ENCODE data around the gene MAG. TPM values are rescaled to one million over a fixed set of nuclear protein-coding genes. Genes with fewer than 3 reads are reported as not detected.

MAG gene, protein sequence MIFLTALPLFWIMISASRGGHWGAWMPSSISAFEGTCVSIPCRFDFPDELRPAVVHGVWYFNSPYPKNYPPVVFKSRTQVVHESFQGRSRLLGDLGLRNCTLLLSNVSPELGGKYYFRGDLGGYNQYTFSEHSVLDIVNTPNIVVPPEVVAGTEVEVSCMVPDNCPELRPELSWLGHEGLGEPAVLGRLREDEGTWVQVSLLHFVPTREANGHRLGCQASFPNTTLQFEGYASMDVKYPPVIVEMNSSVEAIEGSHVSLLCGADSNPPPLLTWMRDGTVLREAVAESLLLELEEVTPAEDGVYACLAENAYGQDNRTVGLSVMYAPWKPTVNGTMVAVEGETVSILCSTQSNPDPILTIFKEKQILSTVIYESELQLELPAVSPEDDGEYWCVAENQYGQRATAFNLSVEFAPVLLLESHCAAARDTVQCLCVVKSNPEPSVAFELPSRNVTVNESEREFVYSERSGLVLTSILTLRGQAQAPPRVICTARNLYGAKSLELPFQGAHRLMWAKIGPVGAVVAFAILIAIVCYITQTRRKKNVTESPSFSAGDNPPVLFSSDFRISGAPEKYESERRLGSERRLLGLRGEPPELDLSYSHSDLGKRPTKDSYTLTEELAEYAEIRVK
- not detected for polyA plus RNA-seq (2013, experiment 1 of 2; ENCODE audit: insufficient read length)
- not detected for polyA plus RNA-seq (2013, experiment 2 of 2; ENCODE audit: insufficient read length)

DNA sequence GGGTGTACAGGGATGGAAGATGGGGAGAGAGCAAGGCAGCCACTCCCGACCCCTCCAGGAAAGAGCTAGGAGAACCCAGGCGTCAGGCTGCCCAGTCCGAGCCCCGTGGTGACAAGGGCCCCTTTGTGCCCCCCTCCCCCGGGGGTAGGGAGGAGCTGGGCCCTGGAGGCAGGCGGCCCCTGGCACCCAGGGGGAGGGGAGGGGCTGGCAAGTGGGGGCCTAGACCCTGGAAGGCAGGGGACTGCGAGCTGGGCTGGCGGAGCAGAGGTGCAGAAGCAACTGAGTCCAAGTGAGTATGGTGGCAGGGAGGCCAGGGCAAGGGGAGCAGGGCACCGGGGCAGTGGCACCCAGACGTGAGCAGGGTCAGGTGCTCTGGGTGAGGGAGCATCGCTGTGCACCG is at the start of gene MAG:
TSS of gene MAG (plus strand) at position 246 of the 400 bp plus-strand sequence. CDS start 3,248 bp downstream, outside the sequence.
- no peak for DNase-seq

GRCh38 chr19:35246466-35247092 is 45.4 kb upstream of the MAG start:
- DNase-seq: no peak

- no peak for DNase-seq
Measured at GRCh38 chr19:35247526-35248309, 44.2 kb upstream of the MAG start.

DNA sequence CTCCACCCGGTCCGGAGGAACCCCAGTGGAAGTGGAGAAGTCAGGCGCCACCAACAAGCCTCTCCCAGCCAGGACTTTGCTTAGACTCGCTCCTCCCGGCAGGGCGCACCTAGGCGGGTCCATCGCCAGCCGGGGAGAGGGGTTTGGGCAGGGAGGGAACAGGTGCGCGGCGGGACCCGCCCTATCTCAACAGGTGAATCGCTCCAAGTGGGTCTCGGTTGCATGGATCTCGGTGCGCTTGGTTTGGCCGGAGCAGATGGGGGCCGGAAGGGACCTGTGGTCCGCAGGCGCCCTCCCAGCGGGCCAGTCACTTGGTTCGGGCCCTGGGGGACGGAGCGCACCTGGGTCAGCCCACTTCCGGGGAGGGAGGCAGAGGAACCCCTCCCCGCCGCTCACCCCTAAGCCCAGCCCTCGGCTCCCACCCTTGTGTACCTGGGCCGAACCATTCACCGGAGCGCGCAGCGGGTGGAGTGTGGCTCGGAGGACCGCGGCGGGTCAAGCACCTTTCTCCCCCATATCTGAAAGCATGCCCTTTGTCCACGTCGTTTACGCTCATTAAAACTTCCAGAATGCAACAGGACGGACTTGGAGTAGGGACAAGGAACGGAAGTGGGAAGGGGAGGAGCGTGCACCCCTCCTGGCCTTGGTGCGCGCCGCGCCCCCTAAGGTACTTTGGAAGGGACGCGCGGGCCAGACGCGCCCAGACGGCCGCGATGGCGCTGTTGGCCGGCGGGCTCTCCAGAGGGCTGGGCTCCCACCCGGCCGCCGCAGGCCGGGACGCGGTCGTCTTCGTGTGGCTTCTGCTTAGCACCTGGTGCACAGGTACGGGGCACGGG is 43.4 kb upstream of the MAG start, which contains the start of gene LSR:
TSS of gene LSR (plus strand) at position 693 of the 836 bp plus-strand sequence. CDS start at position 714, 21 bp downstream.
- no peak for DNase-seq

DNA sequence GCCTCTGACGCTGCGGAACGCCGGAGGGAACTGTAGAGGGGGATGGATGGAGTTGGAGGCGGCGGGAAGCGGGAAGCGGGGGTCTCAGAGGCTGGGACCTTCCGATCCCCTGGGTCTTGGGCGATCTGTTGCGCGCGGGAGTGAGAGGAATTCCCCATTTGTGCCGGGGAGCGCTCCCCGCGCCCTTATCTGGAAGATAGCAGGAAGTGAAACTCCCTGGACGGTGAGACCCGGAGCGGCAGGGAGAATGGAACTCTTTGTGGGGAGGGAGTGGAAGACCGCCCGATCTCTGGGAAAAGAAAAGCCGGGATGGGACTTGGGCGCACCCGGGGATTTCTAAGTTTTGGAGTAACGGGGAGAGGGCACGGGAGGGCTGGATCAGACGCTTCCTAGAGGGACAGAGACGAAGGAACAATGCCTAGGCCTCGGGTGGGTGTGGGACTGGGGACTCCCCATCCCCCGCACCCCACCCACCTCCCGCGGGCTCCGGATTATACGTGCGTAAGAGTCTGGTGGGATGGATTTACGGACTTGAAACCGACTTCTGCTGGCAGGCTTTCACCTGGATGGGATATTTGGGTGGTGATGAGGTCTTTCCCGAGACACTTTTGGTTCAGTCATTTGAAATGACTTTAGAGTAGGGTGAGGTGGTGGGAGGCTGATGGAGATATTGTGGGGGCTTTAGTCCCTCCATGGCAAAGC is 42.7 kb upstream of the MAG start:
- DNase-seq: no peak

- DNase-seq: no peak
Measured at GRCh38 chr19:35249848-35250711, 41.9 kb upstream of the MAG start.

- no peak for DNase-seq
Measured at GRCh38 chr19:35251456-35251855, 40.5 kb upstream of the MAG start.

GRCh38 chr19:35253316-35254286 is 38.4 kb upstream of the MAG start:
- no peak for DNase-seq

DNA sequence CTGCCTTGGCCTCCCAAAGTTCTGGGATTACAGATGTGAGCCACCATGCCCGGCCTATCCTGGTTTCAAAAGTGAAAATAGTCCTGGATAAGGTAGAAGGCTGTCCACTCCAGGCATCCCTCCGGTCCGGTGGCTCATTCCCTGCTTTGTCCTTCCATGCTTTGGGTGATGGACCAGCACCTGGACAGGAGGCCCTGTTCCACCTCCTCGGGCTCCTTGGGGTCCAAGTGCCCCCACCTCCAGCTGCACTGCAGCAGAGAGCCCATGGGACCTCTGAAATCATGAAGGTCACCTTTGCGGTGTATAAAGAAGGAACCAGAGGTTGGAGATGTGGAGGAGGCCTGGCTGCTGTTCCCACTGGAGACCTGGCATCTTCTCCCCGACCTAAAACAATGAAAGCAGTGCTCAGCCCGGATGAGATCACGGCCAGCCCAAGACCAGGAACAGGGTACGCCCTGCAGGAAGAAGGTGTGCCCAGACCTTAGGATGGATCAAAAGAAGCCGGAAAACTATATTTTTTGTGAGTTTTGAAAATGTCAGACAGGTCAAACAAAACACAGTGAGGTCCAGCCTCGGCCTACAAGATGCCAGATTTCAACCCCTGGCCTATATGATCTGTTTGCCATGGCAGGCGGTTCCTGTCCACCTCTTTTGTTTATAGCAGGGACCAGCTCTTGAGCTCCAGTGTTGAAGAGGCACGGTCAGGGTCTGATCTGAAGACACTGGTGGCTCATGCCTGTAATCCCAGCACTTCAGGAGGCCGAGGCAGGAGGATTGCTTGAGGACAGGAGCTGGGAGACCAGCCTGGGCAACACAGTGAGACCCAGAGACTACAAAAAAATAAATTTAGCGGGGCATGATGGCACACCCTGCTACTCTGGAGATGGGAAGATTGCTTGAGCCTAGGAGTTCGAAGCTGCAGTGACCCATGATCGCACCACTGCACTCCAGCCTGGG is 37.3 kb upstream of the MAG start:
- DNase-seq: no peak

DNA sequence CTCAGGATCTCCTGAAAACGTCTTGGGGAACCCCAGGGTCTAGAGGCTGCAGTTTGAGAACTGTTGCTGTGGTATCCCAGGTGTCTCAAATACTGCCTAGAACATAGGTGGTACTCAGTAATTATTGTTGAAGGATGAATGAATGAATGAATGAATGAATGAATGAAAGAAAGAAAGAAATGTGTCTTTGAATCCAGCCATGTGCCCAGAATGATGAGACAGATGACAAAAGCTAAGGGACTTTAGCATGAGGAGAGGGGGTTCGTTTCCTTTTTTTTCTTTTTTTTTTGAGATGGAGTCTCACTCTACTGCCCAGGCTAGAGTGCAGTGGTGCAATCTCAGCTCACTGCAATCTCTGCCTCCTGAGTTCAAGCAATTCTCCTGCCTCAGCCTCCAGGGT is 35.4 kb upstream of the MAG start:
- no peak for DNase-seq

DNA sequence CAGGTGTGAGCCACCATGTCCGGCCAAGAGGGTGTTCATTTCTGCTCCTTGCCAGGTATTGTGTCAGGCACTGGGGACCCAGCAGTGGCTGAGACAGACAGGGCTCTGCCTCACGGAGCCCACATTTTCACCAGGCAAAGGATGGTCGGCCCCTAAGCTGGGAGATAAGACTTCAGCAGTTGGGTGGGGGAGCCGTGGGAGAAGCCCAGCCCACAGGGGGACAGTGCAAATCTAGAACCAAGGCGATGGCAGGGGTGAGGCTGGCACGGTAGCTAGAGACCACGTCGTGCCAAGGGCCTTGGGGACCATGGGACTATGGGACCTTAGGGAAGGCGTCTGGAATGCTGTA is 34.9 kb upstream of the MAG start:
- no peak for DNase-seq

DNA sequence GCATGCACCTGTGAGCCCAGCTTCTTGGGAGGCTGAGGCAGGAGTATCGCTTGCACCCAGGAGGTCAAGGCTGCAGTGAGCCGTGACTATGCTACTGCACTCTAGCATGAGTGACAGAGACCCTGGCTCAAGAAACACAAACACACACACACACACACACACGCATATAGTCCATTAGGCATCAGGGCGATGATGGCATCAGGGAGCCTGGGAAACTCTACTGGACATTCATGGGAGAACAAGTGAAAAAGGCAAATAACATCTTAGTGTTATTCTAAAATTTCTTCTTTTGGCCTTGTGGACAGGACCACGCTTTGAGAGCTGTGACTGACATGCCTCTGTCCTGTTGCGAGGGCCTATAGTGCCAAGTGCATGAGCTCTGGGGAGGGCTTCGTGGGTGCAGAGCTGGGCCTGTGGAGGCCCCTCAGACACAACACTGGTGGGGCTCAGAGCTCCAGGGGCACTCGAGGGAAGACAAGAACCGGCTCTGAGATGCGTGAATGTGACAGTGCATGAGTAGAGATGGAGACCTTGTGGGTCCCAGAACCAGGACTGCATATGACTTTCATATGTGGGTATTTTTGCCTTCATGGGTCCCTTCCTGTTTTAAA is 31.2 kb upstream of the MAG start:
- no peak for DNase-seq

- DNase-seq: no peak
Measured at GRCh38 chr19:35261356-35262100, 30.4 kb upstream of the MAG start.

DNA sequence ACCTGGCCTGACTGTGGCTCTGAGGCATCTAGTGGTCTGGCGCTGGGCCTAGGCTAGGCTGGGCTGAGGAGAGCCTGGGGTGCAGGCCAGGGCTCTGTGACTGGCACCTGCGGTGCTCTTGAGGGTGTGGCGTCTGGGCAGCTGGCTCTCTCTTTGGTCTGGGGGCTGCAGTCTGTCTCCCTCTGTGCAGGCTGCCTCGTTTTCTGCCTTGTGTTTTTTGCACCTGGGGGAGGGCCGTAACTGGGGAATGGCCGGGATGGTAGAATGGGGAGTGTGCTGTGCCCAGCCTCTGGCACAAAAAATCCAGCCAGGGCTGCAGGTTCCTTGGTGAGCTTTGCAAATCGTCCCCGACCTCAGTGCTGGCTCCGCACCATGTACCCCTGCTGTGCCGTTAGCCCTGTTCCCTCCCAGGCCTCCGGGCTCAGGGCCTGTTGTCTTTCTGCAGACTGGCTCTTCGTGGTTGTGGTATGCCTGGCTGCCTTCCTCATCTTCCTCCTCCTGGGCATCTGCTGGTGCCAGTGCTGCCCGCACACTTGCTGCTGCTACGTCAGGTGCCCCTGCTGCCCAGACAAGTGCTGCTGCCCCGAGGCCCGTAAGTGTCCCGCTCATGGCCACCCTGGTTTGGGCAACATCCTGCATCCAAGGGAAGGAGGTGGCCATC is 29.7 kb upstream of the MAG start:
- no peak for DNase-seq

DNA sequence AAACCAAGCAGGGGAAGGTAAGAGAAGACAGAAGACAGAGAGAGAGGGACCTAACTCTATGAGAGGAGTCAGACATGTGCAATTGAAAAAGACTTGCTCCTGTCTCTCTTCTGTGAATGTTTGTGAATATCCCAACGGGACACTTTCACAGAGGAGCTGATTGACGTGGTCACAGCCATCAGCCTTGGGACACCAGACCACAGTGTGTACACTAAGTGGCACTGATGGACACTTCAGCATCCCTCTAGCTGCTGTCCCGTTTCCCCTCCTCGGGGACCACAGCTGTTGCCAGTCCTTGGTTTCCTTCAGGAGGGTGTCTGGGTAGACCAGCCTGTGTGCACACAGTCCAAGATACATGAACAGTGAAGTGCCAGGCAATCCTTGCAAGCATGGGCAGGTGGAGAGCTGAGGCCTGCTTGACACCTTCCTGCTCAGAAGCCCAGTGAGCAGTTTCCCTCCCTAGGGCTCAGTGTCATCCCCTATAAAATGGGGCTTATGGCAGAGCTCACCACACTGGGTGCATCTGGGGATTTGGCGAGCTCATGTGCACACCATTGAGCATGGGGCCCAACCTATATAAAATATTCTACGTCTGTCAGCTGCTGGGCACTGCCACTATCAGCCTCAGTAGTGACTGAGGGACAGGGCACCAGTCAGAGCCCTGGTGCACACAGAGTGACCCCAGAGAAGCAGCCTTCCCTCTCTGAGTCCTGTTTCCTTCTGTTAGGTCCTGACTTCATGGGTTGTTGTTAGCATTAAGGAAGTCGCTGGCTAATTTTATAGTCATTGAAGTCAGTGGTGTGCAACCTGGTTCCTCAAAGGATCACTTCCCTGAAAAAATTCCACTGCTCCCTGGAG is 27.5 kb upstream of the MAG start:
- no peak for DNase-seq

Data from fibroblast of skin of back (primary cell).